HG03095 (cell line): ENCODE data around the gene PLCL2.

Source experiments
- ATAC-seq: cut with Tn5 transposase; IDR thresholded peaks from one replicate; pipeline ENCODE4 v1.9.1; 2021; ENCODE audit warnings: moderate library complexity; ENCODE audit not compliant: unreplicated experiment

The PLCL2 gene

DNA sequence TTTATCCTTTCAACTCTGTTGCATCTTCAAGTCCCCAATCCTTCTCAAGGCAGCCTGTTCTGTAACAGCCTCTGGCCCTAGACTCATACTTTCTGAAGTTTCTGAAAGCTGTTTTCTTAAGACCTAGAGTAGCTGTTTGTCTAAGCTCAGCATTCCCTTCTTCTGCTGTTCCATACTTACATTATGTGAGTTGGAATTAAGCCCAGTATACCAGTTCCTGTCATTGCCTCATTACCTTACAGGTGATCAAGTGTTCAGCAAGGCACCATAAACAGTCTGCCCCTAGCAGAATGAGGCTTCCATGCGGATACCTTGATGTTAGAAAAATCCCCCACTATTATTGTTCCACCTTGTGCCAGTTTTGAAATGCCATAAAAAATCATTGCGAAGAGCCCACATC lies 180.6 kb downstream of the PLCL2 start:
- ATAC-seq, result no peak

GRCh38 chr3:17065881-17066280 lies 181.1 kb downstream of the PLCL2 start:
- no peak for ATAC-seq

DNA sequence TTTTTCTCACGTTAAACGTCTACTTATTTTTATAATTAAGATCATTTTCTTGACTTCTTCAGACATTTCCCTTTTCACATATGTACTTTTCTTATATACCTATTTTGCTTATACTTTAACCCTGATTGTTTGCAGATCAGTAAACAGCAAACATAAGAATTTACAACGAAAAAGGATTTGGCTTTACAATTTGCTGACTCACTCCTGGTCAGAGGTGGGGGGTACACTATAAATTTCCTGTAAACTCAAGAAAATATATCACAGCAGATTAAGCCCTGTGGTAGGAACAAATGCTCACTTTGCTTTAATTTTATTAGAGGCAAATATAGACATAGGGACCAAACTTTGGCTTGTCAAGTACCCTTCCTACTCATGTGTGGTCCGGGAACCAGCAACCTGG lies 185.0 kb downstream of the PLCL2 start:
- no peak for ATAC-seq

- ATAC-seq, result no peak
These were observed 185.6 kb downstream of the PLCL2 start for GRCh38 chr3:17070161-17070959.

DNA sequence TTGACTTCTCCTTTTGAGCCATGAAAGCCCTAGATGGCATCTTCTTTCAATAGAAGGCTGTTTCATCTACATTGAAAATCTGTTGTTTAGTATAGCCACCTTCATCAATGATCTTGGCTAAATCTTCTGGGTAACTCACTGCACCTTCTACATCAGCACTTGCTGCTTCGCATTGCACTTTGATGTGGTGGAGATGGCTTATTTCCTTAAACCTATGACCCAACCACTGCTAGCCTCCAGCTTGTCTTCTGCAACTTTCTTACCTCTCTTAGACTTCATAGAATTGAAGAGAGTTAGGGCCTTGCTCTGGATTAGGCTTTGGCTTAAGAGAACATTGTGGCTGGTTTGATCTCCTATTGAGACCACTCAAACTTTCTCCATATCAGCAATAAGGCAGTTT lies 189.8 kb downstream of the PLCL2 start:
- ATAC-seq, result no peak

DNA sequence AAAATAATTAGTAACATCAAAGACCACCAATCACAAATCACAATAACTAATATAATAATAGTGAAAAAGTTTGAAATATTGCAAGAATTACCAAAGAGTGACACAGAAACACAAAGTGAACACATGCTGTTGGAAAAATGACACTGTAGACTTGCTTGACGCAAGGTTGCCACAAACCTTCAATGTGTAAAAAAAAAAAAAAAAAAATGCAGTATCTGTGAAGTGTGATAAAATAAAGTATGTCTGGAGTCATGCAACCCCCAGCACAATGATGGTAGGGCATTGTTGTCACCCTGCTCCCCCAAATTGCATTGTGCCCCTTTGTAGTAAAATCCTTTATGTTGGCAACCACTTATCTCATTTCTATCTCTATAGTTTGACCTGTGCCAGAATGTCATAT lies 190.6 kb downstream of the PLCL2 start:
- ATAC-seq, result no peak

- no peak for ATAC-seq
These were observed 191.2 kb downstream of the PLCL2 start for GRCh38 chr3:17075907-17076306.

GRCh38 chr3:17076940-17077605 lies 192.3 kb downstream of the PLCL2 start:
- ATAC-seq, result no peak

DNA sequence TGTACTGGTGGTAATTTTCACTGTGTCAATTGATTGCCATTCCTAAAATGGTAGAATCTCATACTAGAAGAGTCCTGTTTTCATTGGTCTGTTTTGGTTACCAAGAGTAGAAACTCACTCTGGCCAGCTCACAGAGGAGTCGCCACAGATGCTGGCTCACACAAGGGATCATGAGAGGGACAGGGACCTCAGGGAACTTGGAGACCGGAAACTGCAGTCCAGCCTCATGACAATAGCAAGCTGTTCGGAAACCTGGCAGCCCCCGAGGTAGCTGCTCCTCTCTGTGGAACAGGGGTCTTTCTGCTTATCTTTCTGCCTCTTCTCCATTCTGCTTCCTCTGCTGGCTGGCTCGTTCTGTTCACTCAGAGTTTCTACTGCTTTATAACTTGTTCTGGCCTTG lies 192.9 kb downstream of the PLCL2 start:
- no peak for ATAC-seq

- no peak for ATAC-seq
These were observed 194.2 kb downstream of the PLCL2 start for GRCh38 chr3:17078926-17079465.

- no peak for ATAC-seq
These were observed 195.2 kb downstream of the PLCL2 start for GRCh38 chr3:17079933-17080332.

DNA sequence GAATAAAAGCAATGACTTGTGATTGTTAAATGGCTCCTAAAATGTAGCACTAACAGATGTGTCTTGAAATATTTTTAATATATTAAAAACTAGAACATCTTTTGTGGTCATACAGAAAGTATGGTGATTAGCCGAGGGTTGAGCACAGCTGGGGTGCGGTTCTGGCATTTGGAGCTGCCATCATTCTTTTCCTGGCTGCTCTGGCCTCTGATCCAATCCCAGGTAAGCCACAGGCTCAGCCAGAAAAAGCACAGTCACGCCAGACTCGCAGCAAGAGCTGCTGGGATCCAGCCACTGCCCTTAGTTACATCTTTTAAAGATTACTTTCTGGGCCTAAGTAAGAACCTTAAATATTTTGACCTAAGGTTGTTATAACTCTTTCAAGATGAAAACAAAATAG lies 196.8 kb downstream of the PLCL2 start:
- no peak for ATAC-seq

GRCh38 chr3:17087509-17087908 lies 202.8 kb downstream of the PLCL2 start:
- ATAC-seq, result no peak

- ATAC-seq, result no peak
These were observed 203.3 kb downstream of the PLCL2 start for GRCh38 chr3:17088017-17088416.

DNA sequence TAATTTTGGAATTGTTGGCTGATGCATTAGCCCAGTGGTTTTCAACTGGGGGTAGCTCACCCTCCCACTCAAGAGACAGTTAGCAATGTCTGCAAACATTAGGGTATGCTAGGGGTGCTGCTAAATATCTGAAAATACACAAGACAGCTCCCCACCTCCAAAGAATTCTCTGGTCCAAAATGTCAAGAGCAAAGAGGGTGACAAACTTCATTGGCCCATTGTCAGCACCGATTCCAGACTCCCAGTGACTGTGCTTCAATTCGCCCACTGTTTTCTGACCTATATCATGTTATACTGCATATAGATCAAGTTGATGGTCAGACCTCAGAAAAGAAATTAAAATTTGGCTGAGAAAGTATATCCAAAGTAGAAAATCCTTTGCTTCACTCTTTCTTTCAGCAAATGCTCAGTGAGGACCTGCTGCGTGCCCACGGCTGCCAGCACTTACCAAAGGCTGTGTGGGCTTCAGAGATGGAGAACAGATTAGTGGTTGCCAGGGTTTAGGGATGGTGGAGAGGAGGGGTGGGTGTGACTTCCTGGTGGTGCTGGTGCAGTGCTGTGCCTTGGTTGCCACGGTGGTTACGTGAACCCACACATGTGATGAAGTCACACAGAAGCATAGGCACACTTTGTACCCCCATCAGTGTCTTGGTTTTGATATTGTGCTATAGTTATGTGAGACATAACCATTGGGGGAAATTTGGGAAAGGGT lies 204.0 kb downstream of the PLCL2 start:
- ATAC-seq, result no peak

DNA sequence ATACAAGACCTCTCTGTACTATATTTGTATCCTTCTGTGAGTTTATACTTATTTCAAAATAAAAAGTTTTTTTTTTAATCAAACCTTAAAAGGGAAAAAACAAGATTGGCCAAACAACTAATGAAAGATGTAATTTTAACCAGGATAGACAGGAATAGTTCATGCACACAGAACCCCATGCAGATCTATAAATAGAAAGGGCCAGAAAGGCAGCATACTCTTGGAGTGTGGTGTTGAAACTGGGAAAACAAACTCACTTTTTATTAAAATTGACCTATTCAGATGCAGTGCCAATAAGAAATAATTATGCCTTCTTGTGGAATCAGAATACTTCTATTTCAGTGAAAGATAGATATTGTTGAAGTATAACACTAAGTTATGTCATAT lies 204.6 kb downstream of the PLCL2 start:
- no peak for ATAC-seq

DNA sequence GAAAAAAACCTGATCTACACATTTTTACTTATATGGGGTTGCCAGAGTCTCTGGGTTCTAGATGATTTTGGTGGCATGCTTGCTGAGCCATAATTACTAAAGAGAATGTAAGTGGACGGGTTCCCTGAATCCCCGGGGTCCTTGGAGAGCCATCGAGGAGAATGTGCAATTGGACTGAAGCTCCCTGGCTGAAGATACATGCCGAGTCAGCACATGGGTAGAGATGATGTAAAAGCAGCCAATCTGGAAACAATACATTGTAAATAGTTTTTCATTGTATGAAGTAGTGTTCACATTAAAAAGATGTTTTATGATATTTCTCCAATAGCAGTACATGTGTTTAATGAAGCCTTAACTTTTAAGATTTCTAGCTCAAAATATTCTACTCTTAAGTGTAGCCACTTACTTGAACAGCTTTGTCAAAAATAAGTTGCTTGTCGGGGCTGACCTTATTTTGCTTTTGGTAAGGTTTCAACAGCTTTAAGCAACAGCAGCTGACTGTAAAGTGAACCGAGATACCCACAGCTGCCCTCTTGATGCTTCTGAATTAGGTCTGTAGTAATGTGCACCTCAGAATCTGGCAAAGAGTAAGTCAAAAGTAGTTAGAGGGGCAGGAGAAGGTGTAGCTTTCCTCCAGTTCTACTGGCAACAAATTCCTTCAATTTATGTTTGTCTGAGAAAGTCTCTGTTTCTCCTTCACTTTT lies 205.7 kb downstream of the PLCL2 start:
- no peak for ATAC-seq

- no peak for ATAC-seq
These were observed 207.3 kb downstream of the PLCL2 start for GRCh38 chr3:17091910-17092582.

DNA sequence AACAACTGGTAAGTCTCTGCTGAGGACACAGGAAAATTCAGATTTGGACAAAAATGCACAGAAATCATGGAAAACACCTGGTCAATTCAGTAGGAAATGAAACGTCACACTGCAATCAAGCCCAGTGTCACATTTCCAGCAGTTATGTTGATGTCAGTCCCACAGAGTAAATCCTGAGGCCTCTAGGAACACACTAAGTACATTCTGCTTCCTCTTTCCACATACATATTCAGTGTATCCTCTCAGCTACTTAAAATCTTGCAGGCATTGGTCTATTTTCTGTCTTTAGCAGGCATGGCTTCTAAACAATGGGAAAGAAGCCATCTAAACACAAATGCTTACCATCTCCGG lies 207.8 kb downstream of the PLCL2 start:
- ATAC-seq, result no peak

DNA sequence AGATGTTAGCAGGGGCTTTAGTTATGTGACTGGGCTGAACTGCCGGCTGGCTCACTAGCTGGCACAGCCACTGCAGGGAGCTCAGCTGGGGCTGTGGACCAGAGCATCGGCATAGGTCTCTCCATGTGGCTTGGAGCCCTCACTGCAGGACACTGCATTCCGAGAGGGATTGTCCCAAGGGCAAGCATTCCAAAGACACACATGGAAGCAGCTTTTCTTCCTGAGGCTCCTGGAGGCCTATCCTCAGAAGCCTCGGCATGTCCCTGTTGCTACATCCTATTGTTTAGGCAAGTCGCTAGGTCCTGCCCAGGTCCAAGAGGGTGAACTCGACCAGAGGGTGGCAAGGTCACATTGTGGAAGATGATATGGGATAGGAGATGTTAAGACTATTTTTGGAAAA lies 209.8 kb downstream of the PLCL2 start:
- ATAC-seq, result no peak

- ATAC-seq, result no peak
These were observed 218.8 kb downstream of the PLCL2 start for GRCh38 chr3:17103579-17103978.
